Ascending aorta (tissue), 2 donors: ENCODE data around the gene HFE. TPM values are rescaled to one million over a fixed set of nuclear protein-coding genes. Genes with fewer than 3 reads are reported as not detected.
A peak's percentile ranks its signal among the peaks of the same experiment; 100 is the strongest.

ENCODE experiments used
- DNase-seq, 2 donors: peaks; one replicate each; pipeline ENCODE4 v3.0.0-alpha.2; 2019; ENCODE audit warnings: low spot score in 2 of 2
- H3K27ac ChIP-seq, 2 donors: fragments of 200-600 bp; sonication (generic); one replicate each; pipeline ENCODE4 v1.5.1; 2016 to 2017; ENCODE audit warnings: mild to moderate bottlenecking in 1 of 2
- H3K27me3 ChIP-seq: fragments of 200-600 bp; sonication (generic); one replicate; pipeline ENCODE4 v1.5.1; 2017
- H3K36me3 ChIP-seq, 2 donors: fragments of 200-600 bp; sonication (generic); one replicate each; pipeline ENCODE4 v1.5.1; 2016
- H3K4me1 ChIP-seq, 2 donors: fragments of 200-600 bp; sonication (generic); one replicate each; pipeline ENCODE4 v1.5.1; 2016 to 2017; ENCODE audit warnings: mild to moderate bottlenecking in 1 of 2
- H3K4me3 ChIP-seq, 2 donors: fragments of 200-600 bp; sonication (generic); one replicate each; pipeline ENCODE4 v1.5.1; 2016 to 2017; ENCODE audit warnings: mild to moderate bottlenecking in 1 of 2
- H3K9me3 ChIP-seq, 2 donors: fragments of 200-600 bp; sonication (generic); one replicate each; pipeline ENCODE4 v1.5.1; 2016
- CTCF ChIP-seq, 3 experiments: fragments of 200-600 bp in 2 of 3; fragments of 450-650 bp in 1 of 3; sonication (generic) in 2 of 3; IDR thresholded peaks; one replicate each; pipeline ENCODE4 v1.5.1; 2016 to 2019; ENCODE audit warnings: antibody characterized with exemption in 3 of 3, mild to moderate bottlenecking in 1 of 3, moderate library complexity in 1 of 3
- intact Hi-C: fragments of 100-400 bp; cut with DNase I; formaldehyde crosslinking; loops from one replicate; pipeline ENCODE4 v1.15.1; 2023
- total RNA-seq: library from RNA; depleted of rRNA; stranded (reverse); fragments of >200 nt; gene quantifications from one replicate; pipeline ENCODE4 v1.1.0, GENCODE V29; 2016

Gene HFE
- total RNA-seq, 1 donor from 2014 or later: 2.6 TPM

DNA sequence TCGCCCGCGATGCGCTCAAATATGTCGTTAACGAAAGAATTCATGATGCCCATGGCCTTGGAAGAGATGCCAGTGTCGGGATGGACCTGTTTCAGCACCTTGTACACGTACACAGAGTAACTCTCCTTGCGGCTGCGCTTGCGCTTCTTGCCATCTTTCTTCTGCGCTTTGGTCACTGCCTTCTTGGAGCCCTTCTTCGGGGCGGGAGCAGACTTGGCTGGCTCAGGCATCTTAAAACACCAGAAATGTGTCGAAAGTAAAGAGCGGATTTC is 36.4 kb downstream of the HFE start:
- no peak for TF ChIP-seq CTCF (IDR thresholded peaks at IDR 0.05)
- peak in 1 of 2 donors; percentile 93 for DNase-seq
- H3K27ac ChIP-seq: peak overlapping the region; percentile 90 to 98
- H3K9me3 ChIP-seq: no peaks in the 10 kb centered on the region
- no peaks in the 10 kb centered on the region for H3K27me3 ChIP-seq
- H3K36me3 ChIP-seq: peaks cover 0 to 4% of the 10 kb centered on the region in 2 donors
- intact Hi-C loops: loop anchor here (1.0 to 10.0 kb wide), 6 partner anchors 19 to 1403 kb away; a partner anchor contains a TSS
- H3K4me3 ChIP-seq: peak overlapping the region; percentile 72 to 95
- peaks cover 0 to 20% of the 10 kb centered on the region in 2 donors for H3K4me1 ChIP-seq

DNA sequence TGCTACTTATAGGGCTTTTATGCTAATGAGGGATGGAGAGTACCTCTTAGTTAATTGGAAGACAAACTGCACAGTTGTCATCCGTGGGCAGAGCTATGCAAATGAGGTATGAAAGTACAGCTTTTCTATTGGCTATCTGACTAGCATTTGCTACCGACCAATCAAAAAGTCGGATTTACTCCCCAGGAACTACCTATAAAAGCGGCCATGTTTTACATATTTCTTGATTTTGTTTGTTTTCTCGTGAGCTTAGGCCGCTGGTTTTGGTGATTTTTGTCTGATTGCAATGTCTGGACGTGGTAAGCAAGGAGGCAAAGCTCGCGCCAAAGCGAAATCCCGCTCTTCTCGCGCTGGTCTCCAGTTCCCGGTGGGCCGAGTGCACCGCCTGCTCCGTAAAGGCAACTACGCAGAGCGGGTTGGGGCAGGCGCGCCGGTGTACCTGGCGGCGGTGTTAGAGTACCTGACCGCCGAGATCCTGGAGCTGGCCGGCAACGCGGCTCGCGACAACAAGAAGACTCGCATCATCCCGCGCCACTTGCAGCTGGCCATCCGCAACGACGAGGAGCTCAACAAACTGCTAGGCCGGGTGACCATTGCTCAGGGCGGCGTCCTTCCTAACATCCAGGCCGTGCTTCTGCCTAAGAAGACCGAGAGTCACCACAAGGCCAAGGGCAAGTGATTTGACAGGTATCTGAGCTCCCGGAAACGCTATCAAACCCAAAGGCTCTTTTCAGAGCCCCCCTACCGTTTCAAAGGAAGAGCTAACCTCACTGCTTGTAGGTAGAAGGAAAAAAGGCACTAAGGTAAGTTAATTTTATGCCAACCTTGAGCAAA is 36.9 kb downstream of the HFE start:
- Histone ChIP-seq H3K9me3 (no peaks in the 10 kb centered on the region), H3K27me3 (no peaks in the 10 kb centered on the region), H3K4me1 (peaks cover 0 to 21% of the 10 kb centered on the region in 2 donors), H3K27ac (peak overlapping the region; percentile 90 to 98), H3K36me3 (peaks cover 4 to 6% of the 10 kb centered on the region in 2 donors), H3K4me3 (peak overlapping the region; percentile 72 to 95)
- peak in 1 of 2 donors; percentile 60 for DNase-seq
- intact Hi-C loops: loop anchor here (1.0 to 10.0 kb wide), 7 partner anchors 20 to 1403 kb away; a partner anchor contains a TSS
- TF ChIP-seq CTCF (IDR thresholded peaks at IDR 0.05): no peak

DNA sequence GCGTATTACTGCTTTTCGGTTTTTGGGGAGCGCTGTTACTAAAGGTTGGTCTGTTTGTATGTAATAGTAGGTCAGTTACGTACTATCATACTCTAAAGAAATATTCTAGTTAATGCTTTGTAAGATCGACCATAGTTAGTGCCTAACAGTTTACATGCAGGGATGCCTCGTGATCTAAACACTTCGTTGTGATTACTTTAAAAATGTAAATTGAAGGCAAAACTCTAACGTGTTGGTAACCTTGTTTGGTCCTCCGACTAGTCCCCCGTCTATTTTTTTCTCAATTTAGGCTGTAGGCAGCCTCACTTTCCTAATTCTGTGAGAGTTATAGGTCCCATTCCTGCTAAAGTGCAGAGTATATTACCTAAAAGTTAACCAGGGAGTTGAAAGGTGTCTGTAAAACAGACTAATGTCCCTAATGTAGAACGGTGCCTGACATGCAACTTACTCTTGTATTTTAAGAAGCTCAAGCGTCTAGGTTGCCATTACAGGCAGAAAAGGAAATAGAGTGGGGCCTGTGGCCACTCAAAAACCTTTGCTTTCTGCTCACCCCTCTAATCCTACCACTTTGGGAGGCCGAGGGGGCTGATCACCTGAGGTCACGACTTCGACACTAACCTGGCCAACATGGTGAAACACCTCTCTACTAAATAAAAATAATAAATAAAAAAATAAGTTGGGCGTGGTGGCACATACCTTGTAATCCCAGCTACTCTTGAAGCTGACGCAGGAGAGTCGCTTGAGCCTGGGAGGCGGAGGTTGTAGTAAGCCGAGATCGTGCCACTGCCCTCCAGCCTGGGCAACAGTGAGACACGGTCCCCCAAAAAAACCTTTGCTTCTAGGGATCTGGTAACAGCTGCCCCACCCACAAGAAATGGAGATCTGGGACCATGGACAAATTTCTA is 37.8 kb downstream of the HFE start:
- no peaks in the 10 kb centered on the region for H3K9me3 ChIP-seq
- H3K4me3 ChIP-seq: peak overlapping the region; percentile 72 to 95
- no peak for TF ChIP-seq CTCF (IDR thresholded peaks at IDR 0.05)
- intact Hi-C loops: loop anchor here (2.0 to 10.0 kb wide), 3 partner anchors 47 to 1020 kb away; a partner anchor contains a TSS
- peaks cover 9 to 11% of the 10 kb centered on the region in 2 donors for H3K36me3 ChIP-seq
- H3K4me1 ChIP-seq: peaks cover 0 to 24% of the 10 kb centered on the region in 2 donors
- H3K27ac ChIP-seq: peak overlapping the region; percentile 90 to 98
- H3K27me3 ChIP-seq: no peaks in the 10 kb centered on the region
- DNase-seq: no peak

- no peak for DNase-seq
- peak overlapping the region; percentile 72 to 95 for H3K4me3 ChIP-seq
- TF ChIP-seq CTCF (IDR thresholded peaks at IDR 0.05): no peak
- peak overlapping the region; percentile 90 to 98 for H3K27ac ChIP-seq
- no peaks in the 10 kb centered on the region for H3K9me3 ChIP-seq
- peaks cover 0 to 24% of the 10 kb centered on the region in 2 donors for H3K4me1 ChIP-seq
- H3K27me3 ChIP-seq: no peaks in the 10 kb centered on the region
- intact Hi-C loops: loop anchor here (1.0 to 10.0 kb wide), 4 partner anchors 31 to 1018 kb away; a partner anchor contains a TSS
- peaks cover 10 to 11% of the 10 kb centered on the region in 2 donors for H3K36me3 ChIP-seq
Observed at GRCh38 chr6:26126394-26127235, 39.4 kb downstream of the HFE start.
